ENCODE measurements around the gene MED26. TPM values are rescaled to one million over a fixed set of nuclear protein-coding genes. Genes with fewer than 3 reads are reported as not detected.

MED26 gene
- total RNA-seq, 6 experiments from 2014 or later: 7.9 to 9.9 (median 8.8) TPM

GRCh38 chr19:16624236-16624635 lies 3.8 kb downstream of the MED26 start:
- no peak for DNase-seq
- Mint-ChIP-seq H3K4me3 (no peak overlapping the region), H3K9me3 (no peaks in the 10 kb centered on the region), H3K36me3 (ENCODE audit: low read depth) (peaks cover 21% of the 10 kb centered on the region), H3K27me3 (ENCODE audit: insufficient read depth) (peaks cover 5% of the 10 kb centered on the region), H3K4me1 (ENCODE audit: low read depth) (peaks cover 42% of the 10 kb centered on the region), H3K27ac (no peak overlapping the region)
- TF ChIP-seq, protein P1, sequence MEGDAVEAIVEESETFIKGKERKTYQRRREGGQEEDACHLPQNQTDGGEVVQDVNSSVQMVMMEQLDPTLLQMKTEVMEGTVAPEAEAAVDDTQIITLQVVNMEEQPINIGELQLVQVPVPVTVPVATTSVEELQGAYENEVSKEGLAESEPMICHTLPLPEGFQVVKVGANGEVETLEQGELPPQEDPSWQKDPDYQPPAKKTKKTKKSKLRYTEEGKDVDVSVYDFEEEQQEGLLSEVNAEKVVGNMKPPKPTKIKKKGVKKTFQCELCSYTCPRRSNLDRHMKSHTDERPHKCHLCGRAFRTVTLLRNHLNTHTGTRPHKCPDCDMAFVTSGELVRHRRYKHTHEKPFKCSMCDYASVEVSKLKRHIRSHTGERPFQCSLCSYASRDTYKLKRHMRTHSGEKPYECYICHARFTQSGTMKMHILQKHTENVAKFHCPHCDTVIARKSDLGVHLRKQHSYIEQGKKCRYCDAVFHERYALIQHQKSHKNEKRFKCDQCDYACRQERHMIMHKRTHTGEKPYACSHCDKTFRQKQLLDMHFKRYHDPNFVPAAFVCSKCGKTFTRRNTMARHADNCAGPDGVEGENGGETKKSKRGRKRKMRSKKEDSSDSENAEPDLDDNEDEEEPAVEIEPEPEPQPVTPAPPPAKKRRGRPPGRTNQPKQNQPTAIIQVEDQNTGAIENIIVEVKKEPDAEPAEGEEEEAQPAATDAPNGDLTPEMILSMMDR (IDR thresholded peaks at IDR 0.05): no peak

- Mint-ChIP-seq H3K4me1 (ENCODE audit: low read depth) (peaks cover 41% of the 10 kb centered on the region), H3K9me3 (no peaks in the 10 kb centered on the region), H3K4me3 (no peak overlapping the region), H3K36me3 (ENCODE audit: low read depth) (peaks cover 21% of the 10 kb centered on the region), H3K27ac (no peak overlapping the region; the same call in 1 of the 2 replicates), H3K27me3 (ENCODE audit: insufficient read depth) (peaks cover 1% of the 10 kb centered on the region)
- DNase-seq: no peak
- TF ChIP-seq, protein P1 (IDR thresholded peaks at IDR 0.05): no peak
These were observed 4.4 kb downstream of the MED26 start for GRCh38 chr19:16623576-16623975.

DNA sequence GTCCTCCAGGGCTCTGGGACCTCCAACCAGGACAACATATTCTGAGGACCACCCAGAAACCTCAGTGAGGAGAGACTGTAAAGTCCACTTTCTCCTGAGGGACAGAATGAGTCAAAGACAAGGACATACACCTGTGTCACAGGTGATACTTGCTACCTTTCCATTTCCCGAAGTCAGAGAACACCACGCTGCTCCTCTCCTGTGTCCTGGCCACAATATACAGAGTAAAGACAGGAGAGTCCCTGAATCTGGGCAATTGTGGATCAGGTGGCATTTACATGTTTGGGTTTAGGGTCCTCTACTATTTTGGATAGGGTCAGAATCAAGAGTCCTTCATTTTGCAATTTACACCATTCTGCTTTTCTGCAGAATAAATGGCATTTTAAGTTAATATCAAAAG lies 4.9 kb downstream of the MED26 start:
- DNase-seq: no peak
- Mint-ChIP-seq H3K27ac (no peak overlapping the region), H3K36me3 (ENCODE audit: low read depth) (peaks cover 21% of the 10 kb centered on the region), H3K27me3 (ENCODE audit: insufficient read depth) (no peaks in the 10 kb centered on the region; the same call in 1 of the 2 replicates), H3K4me3 (no peak overlapping the region), H3K9me3 (no peaks in the 10 kb centered on the region), H3K4me1 (ENCODE audit: low read depth) (peaks cover 41% of the 10 kb centered on the region)
- TF ChIP-seq, protein P1 (IDR thresholded peaks at IDR 0.05): no peak

GRCh38 chr19:16621165-16621800 lies 6.7 kb downstream of the MED26 start:
- Mint-ChIP-seq H3K27me3 (ENCODE audit: insufficient read depth) (no peaks in the 10 kb centered on the region), H3K4me3 (no peak overlapping the region), H3K9me3 (no peaks in the 10 kb centered on the region), H3K4me1 (ENCODE audit: low read depth) (peaks cover 47% of the 10 kb centered on the region), H3K27ac (no peak overlapping the region), H3K36me3 (ENCODE audit: low read depth) (peaks cover 11% of the 10 kb centered on the region)
- DNase-seq: no peak
- TF ChIP-seq, protein P1 (IDR thresholded peaks at IDR 0.05): no peak

DNA sequence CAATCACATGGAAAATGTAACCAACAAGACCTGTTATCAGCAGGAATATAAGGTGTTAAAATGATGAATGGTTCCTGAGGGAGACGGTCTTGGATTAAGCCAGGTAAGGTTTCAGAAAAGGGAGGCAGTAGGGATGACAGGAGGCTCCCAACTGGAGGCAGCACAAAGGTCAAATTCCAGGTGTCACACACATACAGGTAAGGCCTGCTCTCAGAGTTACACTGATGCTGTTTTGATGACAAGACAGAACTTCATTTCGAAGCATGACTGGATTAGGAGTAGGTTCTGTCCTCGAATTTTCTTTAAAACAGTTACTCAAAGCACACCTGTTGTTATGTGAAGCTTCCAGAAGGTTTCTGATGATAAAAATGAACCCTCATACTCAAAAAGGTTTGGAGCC lies 7.4 kb downstream of the MED26 start:
- Mint-ChIP-seq H3K27me3 (ENCODE audit: insufficient read depth) (no peaks in the 10 kb centered on the region), H3K36me3 (ENCODE audit: low read depth) (peaks cover 5% of the 10 kb centered on the region), H3K4me1 (ENCODE audit: low read depth) (peaks cover 42% of the 10 kb centered on the region), H3K4me3 (no peak overlapping the region), H3K27ac (no peak overlapping the region), H3K9me3 (no peaks in the 10 kb centered on the region)
- TF ChIP-seq, protein P1 (IDR thresholded peaks at IDR 0.05): no peak
- DNase-seq: no peak
